Mucosa of stomach (tissue), 1 donor: ENCODE data around the gene STMN1.

Experiments used
- H3K27me3 ChIP-seq: one replicate; pipeline ENCODE4 v1.7.0; 2013; ENCODE audit warnings: mild to moderate bottlenecking, low read length; ENCODE audit not compliant: control insufficient read depth, insufficient read depth
- H3K36me3 ChIP-seq: one replicate; pipeline ENCODE4 v1.7.0; 2013; ENCODE audit warnings: low read length; ENCODE audit not compliant: control insufficient read depth, insufficient read depth
- H3K4me1 ChIP-seq: one replicate; pipeline ENCODE4 v1.7.0; 2013; ENCODE audit warnings: mild to moderate bottlenecking, low read length; ENCODE audit not compliant: control insufficient read depth, insufficient read depth
- H3K4me3 ChIP-seq: one replicate; pipeline ENCODE4 v1.7.0; 2013; ENCODE audit warnings: low read length
- H3K9ac ChIP-seq: one replicate; pipeline ENCODE4 v1.7.0; 2013; ENCODE audit warnings: mild to moderate bottlenecking, low read length, moderate library complexity
- H3K9me3 ChIP-seq: one replicate; pipeline ENCODE4 v1.7.0; 2013; ENCODE audit warnings: mild to moderate bottlenecking, low read length, moderate library complexity; ENCODE audit not compliant: control insufficient read depth
- donor health status: Pancreatic carcinoma.

The STMN1 gene

DNA sequence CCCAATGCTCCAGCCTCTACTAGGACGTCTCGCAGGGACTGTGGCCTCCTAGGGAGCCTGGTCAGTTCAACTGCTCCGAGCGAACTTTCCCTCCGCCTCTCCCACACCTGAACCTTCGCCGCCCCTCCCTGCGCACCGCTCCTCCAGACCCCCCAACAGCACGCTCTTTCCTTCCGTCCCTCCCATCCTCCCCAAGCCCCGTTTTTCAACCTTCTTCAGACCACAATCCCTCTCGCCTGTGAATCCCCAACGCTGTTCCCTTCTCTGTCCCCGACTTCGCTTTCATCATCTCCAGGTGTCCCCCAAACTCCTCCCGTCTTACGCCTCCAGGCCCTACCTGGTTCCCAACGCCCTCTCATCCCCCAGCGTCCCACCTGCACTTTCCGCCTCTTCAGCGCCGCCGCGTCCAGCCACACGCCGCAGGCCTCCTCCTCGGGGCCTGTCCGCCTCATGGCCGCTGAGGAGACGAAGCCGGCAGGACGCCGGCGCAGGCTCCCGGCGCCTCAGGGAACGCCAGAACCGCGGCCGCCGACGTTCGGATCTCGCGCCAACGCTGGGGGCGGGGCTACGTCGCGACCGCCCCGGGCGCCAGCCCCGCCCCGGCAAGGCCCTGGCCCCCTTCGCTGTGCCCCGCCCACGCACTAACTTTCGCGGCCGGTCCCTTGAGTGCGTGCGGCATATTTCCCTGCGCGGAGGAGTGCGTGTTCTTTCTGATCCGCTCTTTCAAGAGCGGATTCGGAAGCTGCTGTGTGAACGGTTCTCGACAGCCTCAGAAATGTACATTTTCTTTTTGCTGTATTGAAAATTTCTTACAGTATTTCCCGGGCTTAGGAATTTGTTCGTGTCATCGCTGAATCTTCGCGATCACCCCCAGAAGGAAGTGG, 47.1 kb downstream of the STMN1 start, which contains the start of gene AUNIP:
TSS of gene AUNIP (minus strand) at position 552 of the 884 bp plus-strand sequence. CDS start at position 452, 100 bp downstream.
- no peaks in the 10 kb centered on the region for H3K9me3 ChIP-seq
- peak within 1 kb of the TSS; percentile 77 for H3K9ac ChIP-seq
- no peaks in the 10 kb centered on the region for H3K27me3 ChIP-seq
- H3K4me1 ChIP-seq, result peaks cover 5% of the 10 kb centered on the region
- peak within 1 kb of the TSS; percentile 78 for H3K4me3 ChIP-seq
- H3K36me3 ChIP-seq, result no peaks in the 10 kb centered on the region

DNA sequence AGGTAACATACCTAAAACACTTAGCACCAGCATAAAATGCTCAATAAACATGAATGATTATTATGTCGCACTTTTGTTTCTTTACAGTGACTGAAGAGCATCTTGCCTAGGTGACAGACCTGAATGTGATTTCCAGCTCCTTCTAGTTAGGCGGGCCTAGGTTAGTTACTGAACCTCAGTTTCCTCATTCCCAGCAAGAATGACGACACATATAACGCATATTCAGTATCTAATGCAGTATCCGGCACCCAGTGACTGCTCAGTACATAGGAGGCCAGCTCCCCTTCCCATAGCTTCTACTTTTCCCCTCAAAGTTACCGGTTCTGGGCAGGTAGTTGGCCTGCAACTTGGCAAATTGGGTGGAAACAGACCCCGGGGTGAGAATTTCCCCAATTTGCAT, 47.7 kb downstream of the STMN1 start:
- no peaks in the 10 kb centered on the region for H3K27me3 ChIP-seq
- H3K9me3 ChIP-seq, result no peaks in the 10 kb centered on the region
- H3K9ac ChIP-seq, result peak overlapping the region; percentile 77
- peaks cover 5% of the 10 kb centered on the region for H3K4me1 ChIP-seq
- H3K4me3 ChIP-seq, result no peak overlapping the region
- no peaks in the 10 kb centered on the region for H3K36me3 ChIP-seq

DNA sequence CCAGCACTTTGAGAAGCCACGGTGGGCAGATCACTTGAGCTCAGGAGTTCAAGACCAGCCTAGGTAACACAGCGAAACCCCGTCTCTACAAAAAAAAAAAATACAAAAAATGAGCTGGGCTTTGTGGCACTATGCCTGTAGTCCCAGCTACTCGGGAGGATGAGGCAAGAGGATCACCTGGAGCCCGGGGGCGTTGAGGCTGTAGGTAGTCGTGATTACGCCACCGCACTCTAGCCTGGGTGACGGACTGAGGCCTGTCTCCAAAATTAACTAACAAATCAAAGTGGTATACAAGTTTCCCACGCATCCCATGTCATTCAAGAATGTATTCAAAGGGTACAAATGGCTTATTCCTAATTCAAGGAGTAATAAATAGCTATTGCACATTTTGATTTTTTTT, 49.4 kb downstream of the STMN1 start:
- Histone ChIP-seq H3K36me3 (no peaks in the 10 kb centered on the region), H3K9ac (no peak overlapping the region), H3K4me3 (no peak overlapping the region), H3K9me3 (no peaks in the 10 kb centered on the region), H3K4me1 (peaks cover 5% of the 10 kb centered on the region), H3K27me3 (no peaks in the 10 kb centered on the region)

DNA sequence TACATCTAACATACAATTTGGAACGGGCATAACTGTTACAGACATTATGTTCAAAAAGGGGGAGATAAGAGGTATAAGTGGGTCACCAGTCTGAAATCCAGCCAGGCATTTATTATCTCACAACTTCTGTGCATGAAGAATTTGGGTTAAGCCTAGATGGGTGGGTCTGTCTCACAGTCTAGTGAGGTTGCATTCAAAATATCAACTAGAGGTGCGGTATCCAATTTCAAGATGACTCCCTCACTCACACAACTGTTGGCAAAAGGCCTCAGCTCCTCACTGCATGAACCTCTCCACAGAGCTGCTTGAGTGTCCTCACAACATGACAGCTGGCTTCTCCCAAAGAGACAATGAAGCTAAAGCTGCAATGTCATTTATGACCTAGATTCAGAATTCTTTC, 51.7 kb downstream of the STMN1 start:
- no peak overlapping the region for H3K4me3 ChIP-seq
- H3K36me3 ChIP-seq, result no peaks in the 10 kb centered on the region
- no peaks in the 10 kb centered on the region for H3K9me3 ChIP-seq
- no peak overlapping the region for H3K9ac ChIP-seq
- no peaks in the 10 kb centered on the region for H3K27me3 ChIP-seq
- H3K4me1 ChIP-seq, result peaks cover 5% of the 10 kb centered on the region
